ENCODE measurements around the gene AK9. TPM values are rescaled to one million over a fixed set of nuclear protein-coding genes. Genes with fewer than 3 reads are reported as not detected.

The AK9 gene
- total RNA-seq, 4 donors from 2014 or later, result 4.1 to 10.3 (median 6.4) TPM

GRCh38 chr6:109662192-109662591 is 28.8 kb downstream of the AK9 start:
- TF ChIP-seq POLR2A (IDR thresholded peaks at IDR 0.05) (no peak), CTCF (IDR thresholded peaks at IDR 0.05) (no peak)
- intact Hi-C loops (cut with DNase I; ENCODE audit: low total_unique reads), result no loop called here
- 87 to 95% methylated on average over 2 of the region's 2 CpGs for WGBS, 2 donors
- no peak overlapping the region for H3K4me3 ChIP-seq (ENCODE audit: low read depth, poor library complexity, severe bottlenecking)
- no peak for DNase-seq (ENCODE audit: low spot score in 2 of 2)

GRCh38 chr6:109660526-109661320 is 30.3 kb downstream of the AK9 start:
- intact Hi-C loops (cut with DNase I; ENCODE audit: low total_unique reads), result no loop called here
- no peak for DNase-seq (ENCODE audit: low spot score in 2 of 2)
- TF ChIP-seq CTCF (IDR thresholded peaks at IDR 0.05) (no peak), POLR2A (IDR thresholded peaks at IDR 0.05) (no peak)
- no peak overlapping the region for H3K4me3 ChIP-seq (ENCODE audit: low read depth, poor library complexity, severe bottlenecking)
- 42 to 46% methylated on average over 1 of the region's 1 CpG for WGBS, 2 donors

- H3K4me3 ChIP-seq (ENCODE audit: low read depth, poor library complexity, severe bottlenecking), result no peak overlapping the region
These were observed 35.2 kb downstream of the AK9 start for GRCh38 chr6:109655761-109656262.

GRCh38 chr6:109653264-109653663 is 37.7 kb downstream of the AK9 start:
- DNase-seq (ENCODE audit: low spot score in 2 of 2), result no peak
- no peak overlapping the region for H3K4me3 ChIP-seq (ENCODE audit: low read depth, poor library complexity, severe bottlenecking)
- intact Hi-C loops (cut with DNase I; ENCODE audit: low total_unique reads), result no loop called here
- WGBS, 2 donors, result 59% methylated on average over 5 of the region's 5 CpGs
- no peak for TF ChIP-seq POLR2A (IDR thresholded peaks at IDR 0.05)
- TF ChIP-seq CTCF (IDR thresholded peaks at IDR 0.05), result no peak

More at GRCh38 chr6:109655761-109656262, 35.2 kb downstream of the AK9 start:
- WGBS, 2 donors, result 87 to 91% methylated on average over 6 of the region's 6 CpGs
- TF ChIP-seq POLR2A (IDR thresholded peaks at IDR 0.05), result no peak
- no peak for TF ChIP-seq CTCF (IDR thresholded peaks at IDR 0.05)
- DNase-seq (ENCODE audit: low spot score in 2 of 2), result no peak
- intact Hi-C loops (cut with DNase I; ENCODE audit: low total_unique reads), result no loop called here

- no peak for DNase-seq (ENCODE audit: low spot score in 2 of 2)
- no peak overlapping the region for H3K4me3 ChIP-seq (ENCODE audit: low read depth, poor library complexity, severe bottlenecking)
- WGBS, 2 donors, result 86 to 90% methylated on average over 2 of the region's 2 CpGs
- intact Hi-C loops (cut with DNase I; ENCODE audit: low total_unique reads), result no loop called here
- TF ChIP-seq POLR2A (IDR thresholded peaks at IDR 0.05) (no peak), CTCF (IDR thresholded peaks at IDR 0.05) (no peak)
These were observed 46.9 kb downstream of the AK9 start for GRCh38 chr6:109644131-109644530.

Data from lower leg skin (tissue), 4 donors.